CD4-positive, alpha-beta T cell treated with Interleukin-6 at 100 ng/mL for 8 hours (primary cell): ENCODE data around the gene SNPH.

Experiments used
- DNase-seq: peaks from one replicate; pipeline ENCODE4 v3.0.0-alpha.2; 2020; ENCODE audit warnings: mixed read lengths, low spot score

Gene SNPH

DNA sequence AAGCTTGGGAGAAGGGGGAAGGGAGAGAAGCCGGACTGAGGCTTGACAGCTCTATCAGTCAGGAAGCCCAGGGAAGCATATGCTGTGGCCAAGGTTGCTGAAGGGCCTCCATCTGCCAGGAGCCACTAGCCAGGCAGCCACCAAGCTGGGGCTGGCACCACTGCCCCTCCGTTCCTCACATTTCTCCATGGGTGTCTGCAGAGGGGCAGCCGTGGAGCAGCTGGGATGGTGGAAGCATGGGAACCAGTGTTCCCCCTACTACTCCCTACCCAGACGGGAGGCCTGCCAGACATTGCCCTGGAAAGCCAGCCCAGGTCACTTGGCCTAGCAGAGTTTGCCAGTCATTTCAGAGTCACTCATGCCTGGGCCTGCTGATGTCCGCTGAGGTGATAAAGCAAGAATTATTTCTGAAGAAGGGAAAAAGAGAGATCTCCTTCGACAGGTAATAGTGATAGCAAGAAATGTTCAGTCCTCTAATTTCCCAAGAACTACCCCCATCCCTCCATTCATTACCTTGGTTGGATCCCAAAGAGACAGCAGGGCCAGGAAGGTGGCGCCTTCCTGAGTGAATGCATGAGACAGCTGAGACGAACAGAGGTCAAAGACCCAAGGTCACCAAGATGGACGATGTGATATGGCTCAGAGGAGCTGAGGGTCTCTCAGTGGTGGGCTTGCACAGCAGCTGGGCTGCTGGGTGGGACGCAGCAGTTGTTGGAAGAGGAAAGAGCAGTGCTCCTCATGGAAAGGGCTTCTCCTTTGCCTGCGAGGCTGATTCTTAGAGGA lies 21.9 kb downstream of the SNPH start:
- no peak for DNase-seq

DNA sequence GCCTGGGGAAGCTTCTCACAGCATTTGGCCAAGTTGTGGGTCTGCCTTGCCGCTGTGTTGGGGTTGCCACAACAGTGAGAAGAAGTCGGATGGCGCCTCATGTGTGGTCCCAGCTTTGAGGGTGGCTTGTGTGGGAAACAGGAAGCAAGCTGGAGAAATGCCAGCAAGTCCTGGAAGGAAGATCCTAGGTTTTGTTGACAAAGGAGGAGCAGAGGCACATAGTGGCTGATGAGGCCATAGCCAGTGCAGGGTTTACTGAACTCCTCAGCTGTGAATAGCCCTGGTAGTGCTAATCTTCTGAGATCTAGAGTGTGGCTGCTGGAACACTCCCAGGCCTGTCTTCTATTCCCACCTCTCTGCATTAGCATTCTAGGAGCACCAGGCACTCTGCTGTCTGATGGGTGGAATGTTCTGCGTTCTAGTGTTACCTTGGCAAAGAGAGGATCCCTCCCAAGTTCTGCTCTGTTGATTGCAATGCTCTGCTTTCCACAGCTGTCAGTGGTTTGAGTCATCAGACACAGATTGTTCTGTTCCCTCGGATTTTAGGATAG lies 25.2 kb downstream of the SNPH start:
- no peak for DNase-seq

- DNase-seq, result no peak
These were observed 26.5 kb downstream of the SNPH start for GRCh38 chr20:1292620-1293019.

DNA sequence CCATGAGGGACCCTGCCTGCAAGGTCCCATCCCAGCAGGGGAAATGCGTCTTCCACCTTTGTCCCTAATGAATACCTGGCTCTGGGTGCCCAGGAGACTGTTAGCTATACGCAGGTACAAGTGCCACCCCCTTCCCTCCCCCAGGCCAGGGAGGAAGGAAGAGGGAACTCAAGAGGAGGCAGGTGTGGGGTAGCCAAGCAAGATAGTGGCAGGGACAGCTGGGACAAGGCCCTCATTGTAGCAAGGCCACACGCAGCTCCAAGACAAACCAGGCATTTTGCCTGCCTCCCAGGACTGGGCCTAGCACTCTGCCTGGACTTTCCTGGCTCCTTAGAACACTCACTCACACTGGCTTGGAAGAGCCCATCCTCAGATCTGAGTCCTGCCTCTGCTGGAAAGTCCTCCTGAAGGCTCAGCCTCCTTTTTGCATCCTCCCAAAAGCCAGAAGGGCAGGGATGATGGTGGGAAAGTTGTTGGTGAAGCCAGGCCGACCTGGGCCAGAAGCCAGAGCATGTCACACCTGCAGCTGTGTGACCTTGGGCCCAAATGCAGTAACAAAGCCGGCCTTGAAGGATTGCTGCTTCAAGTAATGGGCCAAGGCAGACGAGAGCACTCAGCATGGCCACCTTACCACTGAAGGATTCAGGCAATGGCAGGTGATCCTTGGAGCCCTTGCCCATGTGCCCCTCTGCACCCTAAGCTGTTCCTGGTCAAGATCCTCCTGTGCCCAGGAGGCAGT lies 27.7 kb downstream of the SNPH start:
- DNase-seq, result no peak

GRCh38 chr20:1294497-1294896 lies 28.4 kb downstream of the SNPH start:
- no peak for DNase-seq

- DNase-seq, result no peak
These were observed 29.3 kb downstream of the SNPH start for GRCh38 chr20:1295276-1295930.

GRCh38 chr20:1296117-1296610 lies 30.1 kb downstream of the SNPH start:
- no peak for DNase-seq

DNA sequence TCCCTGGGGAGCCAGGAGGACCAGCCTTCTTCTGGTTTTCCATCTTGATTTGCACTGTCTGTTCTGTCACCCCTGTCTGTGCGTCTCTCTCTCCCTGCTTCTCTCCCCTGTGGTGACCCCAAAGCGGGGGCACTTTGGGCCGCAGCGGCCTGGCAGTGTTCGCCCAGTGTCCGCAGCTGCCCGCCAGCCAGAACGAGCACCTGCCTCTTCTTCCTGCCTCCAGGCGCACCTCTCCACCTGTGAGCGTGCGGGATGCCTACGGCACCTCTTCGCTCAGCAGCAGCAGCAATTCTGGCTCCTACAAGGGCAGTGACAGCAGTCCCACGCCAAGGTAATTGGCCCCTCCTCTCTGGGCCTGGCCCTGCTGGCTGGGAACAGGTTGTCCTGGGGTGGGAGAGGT lies 30.8 kb downstream of the SNPH start:
- DNase-seq, result no peak

GRCh38 chr20:1297486-1297885 lies 31.4 kb downstream of the SNPH start:
- DNase-seq, result no peak

DNA sequence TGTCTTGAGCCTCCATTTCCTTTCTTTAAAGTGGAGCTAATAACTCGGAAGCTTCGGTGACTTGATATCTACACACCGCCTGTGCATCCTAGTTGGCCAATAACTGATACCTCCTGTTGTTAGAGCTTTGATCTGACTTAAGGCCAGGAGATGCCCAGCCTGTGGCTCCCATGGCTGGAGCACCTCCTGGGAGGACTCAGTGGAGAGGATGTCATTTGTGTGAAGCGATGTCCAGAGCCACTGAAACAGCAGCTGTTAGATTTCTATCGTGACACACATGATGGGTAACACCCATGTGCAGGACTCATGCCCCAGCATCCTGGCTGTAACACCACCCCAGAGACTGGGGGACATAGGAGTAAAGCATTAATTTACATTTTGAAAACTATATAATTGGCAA lies 32.1 kb downstream of the SNPH start:
- DNase-seq, result no peak

GRCh38 chr20:1298888-1299511 lies 32.9 kb downstream of the SNPH start:
- no peak for DNase-seq

GRCh38 chr20:1299522-1299921 lies 33.4 kb downstream of the SNPH start:
- DNase-seq, result peak; percentile 17

- no peak for DNase-seq
These were observed 34.2 kb downstream of the SNPH start for GRCh38 chr20:1300083-1300840.

DNA sequence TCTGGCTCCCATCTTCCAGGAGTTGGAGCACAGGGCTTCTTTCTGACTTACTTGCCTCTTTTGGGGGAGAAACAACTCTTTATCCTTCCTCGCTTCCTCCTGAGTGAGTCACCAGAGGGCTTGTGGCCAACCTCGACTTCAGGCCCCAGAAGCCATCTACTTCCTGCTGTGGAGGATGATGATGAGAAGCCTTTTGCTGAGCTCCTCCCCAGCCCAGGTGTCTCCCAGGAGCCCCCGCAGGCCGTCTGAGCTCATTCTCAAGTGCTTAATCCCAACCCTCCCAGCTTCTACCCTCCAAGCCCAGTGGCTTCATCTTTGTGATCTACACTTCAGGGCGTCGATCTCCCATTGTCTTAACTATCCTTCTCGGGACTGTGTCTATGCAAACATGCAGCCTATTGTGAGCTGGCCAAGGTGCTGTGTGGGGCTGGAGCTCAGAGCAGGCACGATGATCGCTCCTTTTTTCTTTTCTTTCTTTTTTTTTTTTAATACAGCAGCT lies 35.0 kb downstream of the SNPH start:
- DNase-seq, result peak; percentile 61

DNA sequence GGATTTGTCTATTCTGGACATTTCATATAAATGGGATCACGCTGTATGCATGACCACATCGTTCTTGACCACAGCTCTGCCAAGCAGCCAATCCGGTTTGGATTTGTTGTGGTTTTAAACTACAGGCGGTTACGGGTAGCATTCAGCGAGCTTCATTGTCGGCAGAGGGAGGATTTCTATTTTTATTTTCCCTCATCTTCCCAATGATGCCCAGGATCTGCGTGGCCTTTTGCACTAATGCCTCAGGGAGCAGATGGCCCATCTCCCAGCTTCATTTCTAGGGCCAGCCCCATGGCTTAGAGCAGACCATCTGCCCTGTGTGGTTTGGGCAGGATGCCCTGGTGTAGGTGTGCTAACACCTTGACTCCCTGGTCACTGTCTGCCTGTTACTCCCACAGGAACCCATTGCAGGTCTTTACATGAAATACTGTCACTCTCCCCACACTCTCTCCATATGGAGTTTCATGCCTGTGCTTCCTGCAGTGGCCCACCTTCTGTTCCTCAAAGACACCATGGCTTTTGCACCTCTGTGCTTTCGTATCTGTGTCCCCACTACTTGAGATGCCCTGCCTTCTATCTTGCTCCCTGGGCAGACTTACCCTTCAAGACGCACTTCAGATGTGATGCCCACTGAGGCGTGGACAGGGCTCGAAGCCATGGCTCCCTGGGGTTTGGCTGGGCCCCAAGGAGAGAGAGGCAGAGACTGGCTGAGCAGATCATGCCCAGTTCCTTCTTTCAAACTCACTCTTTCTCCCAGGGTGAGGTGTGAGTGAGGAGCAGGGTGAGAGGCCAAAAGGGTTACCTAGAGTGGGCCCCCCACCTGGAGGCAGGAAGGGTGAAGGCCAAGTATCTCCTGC lies 36.8 kb downstream of the SNPH start:
- DNase-seq, result no peak

GRCh38 chr20:1304710-1305515 lies 38.8 kb downstream of the SNPH start:
- DNase-seq, result no peak

DNA sequence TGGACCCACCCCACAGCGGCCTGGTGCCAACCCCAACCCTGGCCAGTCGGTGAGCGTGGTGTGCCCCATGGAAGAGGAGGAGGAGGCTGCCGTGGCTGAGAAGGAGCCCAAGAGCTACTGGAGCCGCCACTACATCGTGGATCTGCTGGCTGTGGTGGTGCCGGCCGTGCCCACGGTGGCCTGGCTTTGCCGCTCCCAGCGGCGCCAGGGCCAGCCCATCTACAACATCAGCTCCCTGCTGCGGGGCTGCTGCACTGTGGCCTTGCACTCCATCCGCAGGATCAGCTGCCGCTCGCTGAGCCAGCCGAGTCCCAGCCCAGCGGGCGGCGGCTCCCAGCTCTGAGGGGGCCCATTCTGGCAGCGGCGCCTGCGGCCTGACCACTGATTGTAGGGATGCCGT lies 39.6 kb downstream of the SNPH start:
- no peak for DNase-seq

- no peak for DNase-seq
These were observed 40.4 kb downstream of the SNPH start for GRCh38 chr20:1306316-1307135.
